HG02938 (cell line): ENCODE measurements around the gene GINS1.

Experiments used
- ATAC-seq: cut with Tn5 transposase; IDR thresholded peaks from one replicate; pipeline ENCODE4 v1.9.1; 2021; ENCODE audit warnings: mild to moderate bottlenecking, moderate library complexity; ENCODE audit not compliant: unreplicated experiment

GINS1 gene

DNA sequence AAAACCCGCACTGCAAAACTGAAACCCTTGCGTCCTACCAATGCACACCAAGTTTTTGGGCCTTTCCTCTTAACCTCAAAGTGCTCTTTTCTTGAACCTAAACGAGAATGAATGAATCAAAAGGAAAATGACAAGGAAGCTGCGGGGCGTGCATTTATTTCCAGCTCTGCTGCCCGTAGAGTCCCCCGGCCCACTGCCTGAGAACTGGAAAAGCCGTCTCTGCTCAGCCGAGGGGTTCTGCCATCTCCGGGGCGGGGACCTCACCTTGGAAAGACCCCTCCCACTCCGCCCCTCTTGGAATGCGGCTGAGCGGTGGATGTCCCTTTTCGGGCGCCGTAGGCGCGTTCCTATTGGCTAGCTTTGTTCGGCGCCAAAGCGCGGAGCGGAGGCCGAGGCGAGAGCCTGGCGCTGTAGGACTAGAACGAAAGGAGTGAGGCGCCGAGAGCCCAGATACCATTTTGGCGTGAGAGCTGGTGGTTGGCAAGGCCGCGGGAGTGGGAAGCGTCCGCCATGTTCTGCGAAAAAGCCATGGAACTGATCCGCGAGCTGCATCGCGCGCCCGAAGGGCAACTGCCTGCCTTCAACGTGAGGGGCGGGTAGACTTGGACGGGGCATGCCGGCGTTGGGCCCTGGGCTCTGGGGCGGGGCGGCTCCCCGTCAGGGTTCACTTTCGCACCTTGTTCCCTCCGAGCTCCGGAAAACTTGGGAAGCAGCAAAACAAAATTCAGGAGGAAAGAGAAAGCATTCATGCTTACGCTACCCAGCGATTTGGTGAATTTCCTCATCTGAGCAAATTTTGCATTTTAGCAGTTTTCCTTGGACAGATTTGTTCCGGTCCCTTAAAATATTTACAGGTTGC is at the start of gene GINS1:
Gene GINS1 (plus strand): TSS at position 363 of the 859 bp plus-strand sequence. CDS start 148 bp downstream, at position 511.
- ATAC-seq: peak; percentile 81

DNA sequence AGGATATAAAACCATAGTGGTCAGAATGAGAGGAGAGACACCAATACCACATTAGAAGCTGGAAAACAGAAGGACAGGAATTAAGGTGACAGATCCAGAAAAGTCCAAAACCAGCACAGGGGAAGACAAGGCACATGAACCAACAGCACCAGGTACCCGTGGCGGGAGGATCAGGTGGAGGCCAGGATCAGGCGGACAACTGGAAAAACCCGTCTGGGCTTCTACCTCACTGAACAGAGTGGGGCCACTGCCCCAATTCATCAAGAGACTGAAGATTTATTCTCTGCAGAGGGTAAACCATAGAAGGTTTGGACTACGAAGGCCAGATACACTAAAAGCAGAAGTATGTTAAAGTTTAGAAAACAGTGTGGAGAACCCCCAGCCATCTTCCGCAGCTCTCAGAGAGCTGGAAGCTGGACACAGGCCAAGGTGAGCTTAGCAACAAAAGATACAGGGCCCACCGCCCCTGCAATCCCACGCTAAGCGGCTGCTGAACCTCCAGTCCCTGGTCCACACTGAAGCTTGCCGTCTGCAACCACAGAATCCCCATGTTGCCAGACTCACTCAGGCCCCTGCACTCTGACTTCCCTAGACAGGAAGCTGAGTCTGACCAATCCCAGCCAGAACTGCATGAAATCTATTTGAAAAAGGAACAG is 46.7 kb upstream of the GINS1 start:
- no peak for ATAC-seq

DNA sequence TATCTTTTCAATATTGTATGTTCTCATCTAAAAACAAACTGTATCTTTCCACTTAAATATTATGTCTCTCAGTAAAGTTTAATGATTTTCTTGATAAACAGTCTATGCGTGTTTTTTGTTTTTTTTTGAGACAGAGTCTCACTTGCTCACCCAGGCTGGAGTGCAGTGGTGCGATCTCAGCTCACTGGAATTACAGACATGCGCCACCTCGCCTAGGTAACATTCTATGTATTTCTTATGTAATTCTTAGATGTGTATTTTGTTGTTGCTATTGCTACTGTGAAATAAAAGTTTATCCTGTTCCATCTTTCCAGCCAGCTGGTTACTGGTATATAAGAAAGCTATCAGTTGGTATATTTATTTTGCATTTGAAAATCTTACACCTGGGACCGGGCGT is 46.2 kb upstream of the GINS1 start:
- no peak for ATAC-seq

DNA sequence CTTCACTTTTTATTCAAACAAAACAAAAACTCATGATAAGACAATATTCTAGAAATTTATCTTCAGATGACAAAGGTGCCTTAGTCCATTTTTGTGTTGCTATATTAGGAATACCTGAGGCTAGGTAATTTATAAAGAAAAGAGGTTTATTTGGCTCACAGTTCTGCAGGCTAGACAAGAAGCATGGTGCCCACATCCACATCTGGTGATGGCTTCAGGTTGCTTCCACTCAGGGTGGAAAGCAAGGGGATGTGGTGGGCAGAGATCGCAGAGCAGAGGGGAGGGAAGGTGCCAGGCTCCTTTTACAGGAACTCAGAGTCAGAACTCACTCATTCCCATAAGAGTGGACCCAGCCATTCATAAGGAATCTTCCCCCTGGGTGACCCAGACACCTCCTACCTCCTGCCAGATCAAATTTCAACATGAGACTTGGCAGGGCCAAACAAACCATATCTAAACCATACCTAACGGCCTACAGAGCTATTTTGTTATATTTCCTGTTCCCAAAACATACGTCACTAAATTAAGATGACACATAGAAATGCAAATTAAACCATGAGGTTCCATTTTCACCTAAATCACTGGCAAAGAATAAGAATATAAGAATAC is 43.2 kb upstream of the GINS1 start:
- no peak for ATAC-seq

DNA sequence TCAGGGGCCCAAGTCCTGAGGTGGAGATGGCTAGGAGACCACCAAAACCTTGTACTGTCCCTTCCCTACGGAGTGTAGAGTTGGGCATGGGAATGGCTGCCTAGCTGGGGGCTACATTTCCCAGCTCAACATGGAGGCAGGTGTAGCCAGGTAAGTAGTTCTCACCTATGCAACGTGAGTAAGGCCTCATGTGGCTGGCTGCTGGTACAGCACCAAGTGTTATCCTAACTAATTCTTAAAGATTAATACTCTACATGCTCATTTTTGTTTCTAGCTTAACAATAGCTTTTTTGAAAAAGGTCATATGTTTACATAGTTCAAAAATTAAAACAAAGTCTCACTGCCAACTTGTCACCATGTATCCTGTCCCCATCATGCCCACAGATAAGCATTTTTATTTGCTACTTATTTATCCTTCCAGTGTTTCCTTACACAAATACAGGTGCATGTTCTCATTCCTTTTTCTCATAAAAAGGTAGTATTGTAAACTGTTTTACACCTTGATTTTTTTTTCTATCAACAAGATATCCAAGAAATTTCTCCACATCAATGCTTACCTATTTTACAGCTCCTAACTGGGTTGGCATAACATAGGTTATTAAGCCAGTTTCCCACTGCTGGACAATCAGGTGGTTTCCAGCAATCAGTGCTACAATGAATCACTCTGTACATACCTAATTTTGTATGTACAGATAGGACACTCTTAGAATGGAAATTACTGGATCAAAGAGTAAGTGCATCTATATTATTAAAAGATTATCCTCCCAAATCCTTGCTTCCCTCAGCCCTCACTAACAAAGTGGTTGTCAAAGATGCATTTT is 42.4 kb upstream of the GINS1 start:
- ATAC-seq: no peak

DNA sequence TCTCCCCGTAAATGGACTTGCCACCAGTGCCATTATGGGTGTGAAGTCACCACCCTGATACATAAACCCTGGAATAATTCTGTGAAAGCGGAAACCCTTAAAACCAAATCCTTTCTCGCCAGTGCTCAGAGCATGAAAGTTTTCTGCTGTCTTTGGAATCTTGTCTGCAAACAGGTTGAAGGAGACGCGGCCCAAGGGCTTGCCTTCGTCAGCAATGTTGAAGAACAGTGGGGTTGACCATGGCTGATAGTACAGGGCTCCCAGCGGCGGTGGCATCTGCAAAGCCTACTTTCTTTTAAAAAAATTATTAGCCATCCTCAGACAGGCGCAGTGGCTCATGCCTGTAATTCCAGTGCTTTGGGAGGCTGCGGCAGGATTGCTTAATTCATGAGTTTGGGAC is 38.9 kb upstream of the GINS1 start:
- no peak for ATAC-seq

DNA sequence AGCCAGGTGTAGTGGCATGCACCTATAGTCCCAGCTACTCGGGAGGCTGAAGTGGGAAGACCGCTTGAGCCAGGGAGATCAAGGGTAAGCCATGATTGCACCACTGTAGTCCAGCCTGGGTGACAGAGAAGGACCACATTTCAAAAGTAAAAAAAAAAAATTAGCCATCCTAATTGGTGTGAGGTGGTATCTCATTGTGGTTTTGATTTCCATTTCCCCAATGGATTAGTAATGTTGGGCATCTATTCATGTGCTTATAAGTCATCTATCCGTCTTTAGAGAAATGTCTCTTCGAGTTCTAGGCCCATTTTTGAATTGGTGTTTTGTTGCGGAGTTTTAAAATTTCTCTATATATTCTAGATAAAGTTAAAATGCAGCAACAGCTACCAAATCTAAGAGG is 38.5 kb upstream of the GINS1 start:
- ATAC-seq: no peak

DNA sequence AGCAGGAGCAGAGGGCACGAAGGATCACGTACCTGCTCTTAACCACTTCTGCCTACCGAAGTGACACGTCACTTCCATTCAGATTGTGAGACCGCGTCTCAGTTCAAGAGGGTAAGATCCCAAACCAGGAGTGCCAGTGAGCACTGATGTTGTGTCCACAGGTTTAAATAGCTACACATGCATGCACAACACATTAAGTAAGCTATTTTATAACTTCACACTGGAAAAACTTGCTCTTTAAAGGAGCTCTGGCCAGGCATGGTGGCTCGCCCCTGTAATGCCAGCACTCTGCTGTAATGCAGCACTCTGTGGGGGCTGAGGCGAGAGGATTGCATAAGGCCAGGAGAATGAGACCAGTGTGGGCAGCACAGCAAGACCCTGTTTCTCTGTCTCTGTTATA is 37.9 kb upstream of the GINS1 start:
- no peak for ATAC-seq

DNA sequence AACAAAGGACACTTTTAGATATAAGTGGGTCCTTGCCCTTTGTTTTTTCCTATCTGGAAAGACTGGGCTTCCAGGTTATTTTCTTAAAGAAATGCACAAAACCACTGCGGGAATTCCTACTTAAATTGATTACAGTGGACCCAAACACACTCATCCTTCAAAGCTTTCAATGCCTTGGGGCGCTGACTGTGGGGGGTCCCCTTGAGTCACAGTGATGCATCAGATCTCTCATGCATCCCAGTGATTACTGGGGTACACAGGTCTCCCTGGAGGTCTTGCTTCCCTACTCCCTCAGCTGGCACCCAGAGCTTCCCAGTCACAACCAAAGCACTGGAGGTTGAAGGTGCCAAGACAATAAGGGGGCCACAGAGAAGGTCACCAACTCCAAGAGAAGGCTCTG is 37.5 kb upstream of the GINS1 start:
- no peak for ATAC-seq

DNA sequence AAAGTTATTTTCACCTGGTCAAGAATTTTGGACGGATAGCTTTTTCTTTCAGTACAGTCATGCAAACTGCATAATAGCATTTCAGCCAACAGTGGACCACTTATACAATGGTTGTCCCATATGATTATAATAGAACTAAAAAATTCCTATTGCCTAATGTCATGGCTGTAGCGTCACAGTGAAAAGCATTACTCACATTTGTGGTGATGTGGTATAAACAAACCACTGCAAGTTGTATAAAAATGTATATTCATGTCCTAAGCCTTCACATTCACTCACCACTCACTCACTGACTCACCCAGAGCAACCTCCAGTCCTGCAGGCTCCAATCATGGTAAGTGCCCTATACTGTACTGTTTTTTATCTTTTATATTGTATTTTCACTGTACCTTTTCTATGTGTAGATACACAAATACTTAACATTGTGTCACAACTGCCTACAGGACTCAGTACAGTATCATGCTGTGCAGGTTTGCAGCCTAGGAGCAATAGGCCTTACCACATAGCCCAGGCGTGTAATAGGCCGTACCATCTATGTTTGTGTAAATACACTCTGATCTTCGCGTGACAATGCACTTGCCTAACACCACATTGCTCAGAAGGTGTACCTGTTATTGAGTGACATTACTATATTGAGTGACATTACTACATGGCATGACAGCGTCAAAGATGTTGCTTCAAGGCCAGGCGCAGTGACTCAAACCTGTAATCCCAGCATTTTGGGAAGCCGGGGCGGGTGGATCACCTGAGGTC is 34.7 kb upstream of the GINS1 start:
- ATAC-seq: no peak

DNA sequence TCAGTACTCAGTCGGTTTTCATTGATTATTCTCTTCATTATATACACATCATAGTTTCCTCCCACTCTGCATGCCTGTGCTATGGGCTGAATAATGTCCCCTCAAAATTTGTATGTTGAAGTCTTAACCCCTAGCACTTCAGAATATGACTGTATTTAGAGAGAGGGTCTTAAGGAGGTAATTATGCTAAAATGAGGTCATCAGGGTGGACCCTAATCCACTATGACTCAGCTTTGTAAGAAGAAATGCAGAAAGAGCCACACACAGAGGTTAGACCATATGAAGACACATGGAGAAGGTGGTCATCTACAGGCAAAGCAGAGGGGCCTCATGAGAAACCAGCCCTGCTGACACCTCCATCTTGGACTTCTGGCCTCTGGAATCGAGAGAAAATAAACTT is 32.6 kb upstream of the GINS1 start:
- ATAC-seq: no peak

DNA sequence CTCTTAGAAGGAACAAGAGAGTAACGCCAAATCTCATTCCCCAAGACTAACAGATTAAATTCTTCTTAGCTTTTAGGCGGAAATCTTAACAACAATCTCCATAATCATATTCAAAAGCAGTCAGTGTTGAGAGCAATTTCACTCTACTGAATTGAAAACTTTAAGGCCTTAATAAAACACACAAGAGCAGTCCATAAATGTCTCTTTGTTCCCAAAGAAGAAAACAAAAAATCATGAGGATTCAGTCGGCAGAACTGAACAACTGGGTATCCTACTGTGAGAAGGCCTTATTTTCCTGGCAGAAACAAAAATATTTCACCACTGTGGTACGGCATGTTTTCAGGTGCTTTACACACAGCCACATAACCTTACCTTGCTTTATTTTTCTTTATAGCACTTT is 31.2 kb upstream of the GINS1 start:
- no peak for ATAC-seq

DNA sequence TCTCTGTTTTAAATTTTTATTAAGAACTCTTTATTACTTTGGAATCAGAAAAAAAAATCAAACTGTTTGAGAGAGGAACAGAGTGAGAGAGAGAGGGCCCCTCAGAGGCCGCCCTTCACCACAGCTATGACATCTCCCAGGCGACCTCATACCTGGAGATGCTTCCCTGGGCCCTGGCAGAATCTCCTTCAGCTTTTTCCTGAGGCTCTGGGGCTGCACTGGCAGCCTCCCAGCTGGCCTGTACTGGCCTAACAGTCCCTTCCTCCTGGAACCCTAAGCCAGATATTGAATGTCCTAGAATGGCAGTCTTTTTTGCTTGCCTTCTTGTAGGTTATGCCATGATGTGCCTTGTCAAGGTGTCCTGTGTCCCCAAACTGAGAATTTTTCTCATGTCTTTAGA is 30.6 kb upstream of the GINS1 start:
- ATAC-seq: no peak

DNA sequence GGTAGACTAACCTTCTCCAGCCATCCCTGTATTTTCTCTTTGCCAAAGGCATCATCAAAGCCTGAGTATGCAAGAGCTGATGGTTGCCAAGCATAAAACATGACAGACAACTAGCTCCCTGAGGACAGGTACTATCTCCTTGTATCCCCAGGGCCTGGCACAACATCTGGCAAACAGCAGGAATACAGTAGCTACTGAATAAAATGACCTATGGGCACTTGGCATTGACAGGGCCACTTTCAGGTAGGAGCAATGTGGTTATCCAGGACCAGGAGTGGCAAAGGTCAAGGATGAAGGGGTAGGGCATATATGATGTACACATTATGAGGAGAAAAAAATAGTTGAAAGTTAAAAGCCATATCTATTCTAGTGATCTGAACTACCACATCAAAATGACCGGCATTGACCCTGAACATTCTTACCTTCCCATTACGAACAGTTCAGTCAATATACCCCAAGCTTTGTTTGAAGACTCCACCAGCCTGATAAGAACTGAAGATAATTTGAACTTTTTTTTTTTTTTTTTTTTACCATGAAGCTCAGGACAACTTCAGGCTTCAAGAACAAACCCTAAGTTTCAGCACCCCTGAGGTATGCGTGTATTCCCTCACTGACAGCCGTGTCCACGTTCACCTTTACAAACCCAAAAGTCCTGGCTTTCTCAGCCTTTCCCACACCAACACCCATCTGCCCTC is 29.1 kb upstream of the GINS1 start:
- no peak for ATAC-seq

DNA sequence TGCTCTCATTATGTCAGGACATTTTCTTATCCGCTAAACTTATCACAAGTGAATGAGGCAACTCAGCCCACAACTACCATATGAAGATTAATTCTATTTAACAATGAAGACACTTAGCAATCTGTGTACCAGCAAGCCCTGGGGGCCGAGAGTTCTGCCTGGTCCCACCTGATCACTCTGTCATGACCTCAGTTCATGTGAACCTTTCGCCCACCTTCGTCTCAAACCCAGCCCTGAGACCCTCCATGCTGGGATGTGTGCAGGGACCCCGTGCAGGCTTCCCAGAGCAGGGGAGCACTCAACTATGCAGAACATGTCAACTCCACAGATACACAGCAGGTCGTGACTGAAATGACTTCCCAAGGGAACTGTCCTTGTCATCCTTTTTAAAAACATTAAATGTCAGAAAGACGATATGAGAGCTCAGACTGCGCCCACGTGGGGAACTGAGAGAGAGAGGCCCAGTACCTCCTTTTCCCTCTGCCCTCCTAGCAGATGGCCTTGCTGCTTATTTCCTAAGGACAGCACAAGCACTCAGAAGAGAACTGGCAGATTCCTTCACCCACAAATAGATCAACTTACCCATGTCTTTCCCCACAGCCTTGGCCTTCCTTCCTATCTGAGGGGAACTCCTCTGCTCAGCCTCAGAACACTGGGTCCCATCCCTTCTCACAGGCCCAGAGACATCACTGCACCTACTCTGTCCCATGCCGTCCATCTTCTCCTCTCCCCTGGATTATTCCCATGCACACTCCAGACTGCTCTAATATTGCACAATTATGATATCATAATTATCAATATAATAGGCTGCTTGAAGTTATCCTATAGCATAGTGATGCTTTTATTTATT is 28.4 kb upstream of the GINS1 start:
- no peak for ATAC-seq

DNA sequence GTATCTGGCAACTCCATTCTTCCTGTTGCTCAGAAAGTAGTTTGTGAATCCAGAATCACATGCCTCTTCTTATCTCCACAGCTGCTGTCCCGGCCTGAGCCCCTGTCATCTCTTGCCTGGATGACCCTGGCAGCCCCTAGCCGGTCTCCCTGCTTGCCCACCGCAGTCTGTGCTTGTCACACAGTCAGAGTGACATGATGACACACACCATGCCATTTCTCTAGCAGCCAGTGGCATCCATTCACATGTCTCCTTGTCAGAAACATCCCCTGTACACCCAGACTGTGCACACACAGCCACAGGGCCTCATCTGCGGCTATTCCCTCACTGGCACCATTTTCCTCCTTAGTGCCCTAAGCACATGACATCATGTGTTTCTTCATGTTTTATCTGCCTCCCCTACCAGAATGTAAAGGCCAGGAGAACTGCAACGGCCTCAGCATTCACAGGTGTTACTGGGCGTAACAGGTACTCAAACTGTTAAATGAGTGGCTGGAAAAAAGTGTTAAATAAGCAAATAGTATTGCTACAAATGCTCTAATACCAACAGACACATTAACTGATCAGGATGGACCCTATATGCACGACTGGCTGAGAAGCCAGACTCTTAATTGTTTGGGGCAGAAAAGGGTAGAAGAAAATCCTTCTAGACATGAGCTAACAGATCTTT is 26.4 kb upstream of the GINS1 start:
- no peak for ATAC-seq

DNA sequence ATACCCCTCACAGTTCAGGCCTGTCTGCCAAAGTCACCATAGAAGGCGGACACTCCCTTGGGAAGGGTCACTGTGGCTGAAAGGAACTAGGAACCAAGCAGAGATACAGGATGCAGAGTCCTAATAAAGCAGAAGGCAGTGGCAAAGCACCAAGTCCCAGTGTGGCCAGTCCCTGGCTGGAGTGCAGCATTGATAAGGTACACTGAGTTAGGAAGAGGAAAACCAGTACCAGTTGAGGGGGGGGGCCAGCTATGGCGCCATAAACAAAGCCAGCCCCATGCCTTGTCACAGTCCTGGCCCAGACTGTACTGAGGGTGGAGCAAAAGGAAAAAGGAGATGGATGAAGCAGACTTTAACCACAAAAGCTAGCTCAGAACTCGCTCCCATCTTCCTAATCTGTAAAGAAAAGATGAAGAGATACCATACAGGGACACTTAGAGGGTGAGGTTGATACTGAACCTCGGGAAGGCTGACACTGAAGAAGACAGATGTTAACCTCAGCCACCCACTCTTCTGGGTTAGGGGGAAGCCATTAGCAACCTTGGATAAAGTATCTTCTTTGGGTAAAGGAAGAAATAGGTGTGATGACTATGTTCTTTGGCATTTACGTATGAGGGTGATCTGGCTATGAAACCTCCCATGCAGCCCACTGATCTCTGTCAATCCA is 24.6 kb upstream of the GINS1 start:
- no peak for ATAC-seq

DNA sequence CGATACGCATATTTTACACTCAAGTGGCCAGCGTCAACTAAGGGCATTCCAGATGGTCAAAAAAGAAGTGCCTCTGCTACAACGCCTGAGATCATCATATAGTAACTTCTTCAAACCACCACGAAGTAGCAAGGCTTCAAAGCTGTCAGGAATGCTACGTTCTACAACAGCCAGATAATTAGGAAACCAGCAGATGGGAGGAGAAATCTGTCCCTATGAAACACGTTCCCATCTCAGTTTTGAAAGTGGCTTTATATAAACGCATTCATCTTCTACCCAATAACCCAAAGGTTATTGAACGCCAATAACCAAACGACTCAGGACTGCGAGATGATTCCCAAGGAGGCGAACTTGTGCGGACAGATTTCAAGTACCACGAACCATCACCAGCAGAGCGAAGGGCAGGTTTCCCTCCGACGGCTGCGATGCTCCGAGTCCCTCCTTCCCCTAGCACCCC is 18.0 kb upstream of the GINS1 start:
- no peak for ATAC-seq
